HG03342 (cell line): ENCODE results near the gene OR2W3.

Experiments
- ATAC-seq: cut with Tn5 transposase; IDR thresholded peaks from one replicate; pipeline ENCODE4 v1.9.1; 2021; ENCODE audit warnings: mild to moderate bottlenecking, moderate library complexity; ENCODE audit not compliant: unreplicated experiment

Gene OR2W3

DNA sequence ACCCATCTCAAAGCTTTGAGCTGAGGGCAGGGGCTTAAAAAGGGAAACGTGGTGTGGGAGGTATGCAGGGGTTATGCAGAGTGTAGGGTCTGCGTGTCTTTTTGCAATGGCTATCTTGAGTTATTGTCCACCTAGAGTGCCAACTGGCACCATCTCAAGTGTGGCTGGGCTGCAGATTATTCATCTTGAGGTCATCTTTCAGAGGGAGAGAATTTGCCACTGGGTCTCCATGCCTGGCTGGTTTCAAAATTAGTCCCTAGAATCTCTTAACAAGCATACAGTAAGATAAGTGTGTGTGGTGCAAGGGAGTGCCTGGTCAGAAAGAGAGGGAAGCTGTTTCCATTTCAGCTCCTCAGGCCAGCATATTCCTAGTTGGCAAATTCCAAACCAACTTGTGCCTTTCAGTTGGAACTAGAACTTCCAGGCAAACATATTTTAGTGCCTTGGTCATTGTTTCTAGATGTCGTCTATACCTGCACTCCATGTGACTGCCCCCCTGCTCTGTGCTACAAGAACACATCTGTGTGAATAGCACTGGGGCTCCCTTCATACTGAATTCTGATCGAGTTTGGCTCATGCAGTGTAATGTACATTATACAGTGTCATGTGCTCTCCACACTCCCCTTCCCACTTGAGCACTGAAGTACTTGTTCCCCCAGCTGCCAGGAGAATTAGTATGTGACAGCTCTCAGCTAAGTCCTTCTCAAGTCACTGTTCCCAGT, 19.7 kb downstream of the OR2W3 start:
- ATAC-seq, result no peak

DNA sequence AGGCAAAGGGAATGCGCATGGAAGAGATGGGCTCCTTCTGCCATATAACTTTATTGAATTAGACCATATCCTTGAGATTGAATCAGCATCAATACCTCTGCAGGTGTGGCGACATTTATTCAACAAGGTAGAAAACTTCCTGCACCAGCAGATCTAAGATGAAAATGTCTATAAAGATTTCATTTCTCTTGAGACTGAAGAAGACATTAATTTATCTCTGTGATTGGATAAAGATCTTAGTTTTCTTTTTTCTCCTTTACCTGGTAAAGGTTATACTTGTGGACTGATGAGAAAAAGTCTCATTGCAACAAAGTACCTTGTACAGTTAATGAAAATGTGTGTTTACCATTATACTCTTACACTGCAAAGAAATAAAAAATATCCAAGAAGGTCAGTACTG, 24.6 kb downstream of the OR2W3 start, which contains the start of gene OR2T8:
TSS of gene OR2T8 (plus strand) at position 301 of the 400 bp plus-strand sequence. CDS start 766 bp downstream, outside the sequence.
- no peak for ATAC-seq

DNA sequence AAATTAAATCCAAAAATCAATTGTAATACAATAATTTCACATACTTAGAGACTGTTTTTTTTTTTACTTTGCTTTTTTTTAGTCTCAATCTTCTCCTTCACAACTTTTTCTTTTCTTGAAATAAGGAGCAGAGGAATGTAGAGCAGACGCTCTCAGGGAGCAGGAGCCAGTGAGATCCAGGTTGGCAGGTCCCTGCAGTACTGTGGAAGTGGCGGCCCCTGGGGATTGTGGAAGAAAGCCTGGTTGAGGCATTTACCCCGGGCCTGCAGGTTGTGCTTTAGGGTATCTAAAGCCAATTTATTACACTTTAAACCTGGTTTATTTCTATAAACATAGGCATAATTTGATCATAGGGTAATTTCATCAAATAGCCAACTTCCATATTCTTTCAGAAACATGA, 28.6 kb downstream of the OR2W3 start:
- no peak for ATAC-seq

DNA sequence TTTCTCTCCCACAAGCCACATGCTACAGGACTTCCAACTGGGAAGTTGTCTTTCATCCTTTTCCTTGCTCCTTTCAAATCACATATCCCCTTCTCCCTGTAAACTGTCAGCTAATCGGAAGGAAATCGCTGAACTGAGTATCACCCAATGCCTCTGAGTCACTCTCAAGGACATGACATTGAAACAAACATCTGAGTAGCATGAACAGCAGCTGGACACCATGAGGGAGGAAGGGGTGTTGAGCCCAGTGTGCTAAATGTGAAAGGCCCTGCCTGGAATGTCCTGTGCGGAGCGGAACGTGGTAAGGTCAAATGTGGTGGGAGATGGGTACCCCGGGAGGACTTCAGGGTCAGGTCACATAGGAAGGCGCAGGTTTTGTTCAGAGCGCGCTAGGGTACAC, 29.5 kb downstream of the OR2W3 start, which contains the start of gene OR2AJ1:
TSS of gene OR2AJ1 (plus strand) at position 22 of the 400 bp plus-strand sequence. CDS start 8,880 bp downstream, outside the sequence.
- no peak for ATAC-seq

DNA sequence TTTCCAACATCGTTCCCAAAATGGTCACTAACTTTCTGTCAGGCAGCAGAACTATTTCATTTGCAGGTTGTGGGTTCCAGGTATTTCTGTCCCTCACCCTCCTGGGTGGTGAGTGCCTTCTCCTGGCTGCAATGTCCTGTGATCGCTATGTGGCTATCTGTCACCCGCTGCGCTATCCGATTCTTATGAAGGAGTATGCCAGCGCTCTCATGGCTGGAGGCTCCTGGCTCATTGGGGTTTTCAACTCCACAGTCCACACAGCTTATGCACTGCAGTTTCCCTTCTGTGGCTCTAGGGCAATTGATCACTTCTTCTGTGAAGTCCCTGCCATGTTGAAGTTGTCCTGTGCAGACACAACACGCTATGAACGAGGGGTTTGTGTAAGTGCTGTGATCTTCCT, 38.6 kb downstream of the OR2W3 start:
- no peak for ATAC-seq

DNA sequence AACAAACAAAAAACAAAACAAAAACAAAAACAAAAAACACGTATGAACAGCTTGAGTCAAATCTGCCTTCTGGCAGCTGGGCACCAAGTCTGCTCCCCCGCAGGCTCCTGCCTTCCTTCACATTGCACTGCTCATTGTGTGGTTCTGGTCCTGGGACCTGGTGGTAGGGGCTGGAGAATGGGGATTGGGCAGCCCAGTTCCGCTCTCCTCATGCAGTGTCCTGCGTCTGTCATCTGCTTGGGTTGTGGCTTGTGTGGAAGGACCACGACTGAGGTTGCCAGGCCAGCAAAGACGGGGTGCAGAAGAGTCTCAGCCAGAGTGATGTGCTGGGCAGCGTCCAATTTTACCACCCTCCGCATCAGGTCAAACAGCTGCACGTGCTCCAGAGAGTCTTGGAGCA, 40.4 kb downstream of the OR2W3 start:
- ATAC-seq, result no peak

DNA sequence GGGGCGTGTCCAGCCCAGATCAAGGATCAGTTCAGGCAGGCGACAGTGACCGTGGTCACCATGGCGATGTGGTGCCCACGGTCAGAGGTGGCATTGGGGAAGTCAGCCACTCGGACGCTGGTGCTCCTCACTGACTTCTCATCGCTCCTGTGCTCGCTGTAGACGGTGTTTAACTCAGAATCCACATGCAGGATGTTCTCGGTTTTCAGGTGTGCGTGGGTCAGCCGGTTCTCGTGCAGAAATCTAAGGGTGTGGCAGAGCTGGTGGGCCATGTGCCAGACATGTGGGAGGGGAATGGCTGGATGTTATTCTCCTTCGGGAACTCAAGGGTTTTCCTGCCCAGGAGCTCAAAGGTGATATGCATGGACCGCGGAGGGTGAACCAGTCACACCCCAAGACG, 41.0 kb downstream of the OR2W3 start:
- ATAC-seq, result no peak

DNA sequence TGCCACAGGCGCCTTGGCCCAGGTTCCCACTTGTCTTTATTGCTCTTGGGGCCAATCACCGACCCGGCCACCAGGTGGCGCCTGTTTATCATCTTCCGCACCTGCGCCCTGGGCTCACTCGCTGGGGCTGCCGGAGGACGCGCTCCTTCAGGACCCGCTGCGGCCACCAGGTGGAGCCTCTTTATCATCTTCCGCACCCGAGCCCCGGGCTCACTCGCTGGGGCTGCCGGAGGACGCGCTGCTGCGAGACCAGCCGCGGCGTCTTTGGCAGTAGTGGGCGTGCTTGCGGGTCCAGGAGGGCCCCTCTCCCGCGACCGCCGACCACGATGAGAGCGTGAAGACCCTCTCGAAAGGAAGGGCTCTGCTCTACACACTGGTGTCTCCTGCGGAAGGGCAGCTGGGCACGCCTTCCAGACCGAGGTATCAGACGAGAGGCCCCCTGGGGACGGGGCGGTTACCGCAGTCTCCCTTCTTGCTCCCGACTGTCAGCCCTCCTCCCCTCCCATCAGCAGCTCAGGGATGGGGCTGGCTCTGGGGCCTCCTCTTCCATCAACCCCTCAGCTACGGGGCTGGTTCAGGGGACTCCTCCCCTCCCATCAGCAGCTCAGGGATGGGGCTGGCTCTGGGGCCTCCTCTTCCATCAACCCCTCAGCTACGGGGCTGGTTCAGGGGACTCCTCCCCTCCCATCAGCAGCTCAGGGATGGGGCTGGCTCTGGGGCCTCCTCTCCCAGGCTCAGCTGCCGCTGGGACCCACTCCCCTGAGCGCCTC, 41.8 kb downstream of the OR2W3 start:
- peak; percentile 100 for ATAC-seq

DNA sequence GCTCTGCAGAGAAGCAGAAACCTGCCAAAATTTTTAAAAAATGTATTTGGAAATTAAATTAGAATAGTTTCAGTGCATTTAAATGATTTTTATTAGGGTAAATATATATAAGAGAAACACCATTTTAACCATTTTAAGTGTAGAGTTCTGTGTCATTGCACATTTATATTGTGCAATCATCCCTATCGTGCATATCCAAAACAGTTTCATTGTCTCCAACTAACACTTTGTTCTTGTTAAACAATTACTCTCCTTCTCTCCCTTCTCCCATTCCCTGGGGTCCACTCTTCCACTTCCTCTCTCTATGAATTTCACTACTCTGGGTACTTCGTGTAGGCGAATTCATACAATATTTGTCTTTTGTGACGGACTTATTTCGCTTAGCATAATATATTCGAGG, 47.2 kb downstream of the OR2W3 start:
- ATAC-seq, result no peak
